ENCODE data around the gene VSTM4. TPM values are rescaled to one million over a fixed set of nuclear protein-coding genes. Genes with fewer than 3 reads are reported as not detected.

Gene VSTM4
- polyA plus RNA-seq, 1 of the 3 experiments (the other 2 are of a cell fraction), result 0.39 TPM

- Histone ChIP-seq H3K27ac (ENCODE audit: low read depth in 2 of 2, low read length in 1 of 2) (no peak overlapping the region), H3F3A (replicated peaks; ENCODE audit: insufficient read depth) (no peaks in the 10 kb centered on the region), H3K9me2 (no peaks in the 10 kb centered on the region), H2AFZ (ENCODE audit: low read depth) (no peak overlapping the region), H3K9ac (no peak overlapping the region), H3K4me1 (ENCODE audit: control insufficient read depth in 1 of 2, insufficient read depth in 2 of 2, low read depth in 1 of 2, low read length in 1 of 2) (peaks cover 0 to 2% of the 10 kb centered on the region in 2 experiments; a peak in 1 of 4 replicates), H3K4me2 (no peak overlapping the region), H3K4me3 (ENCODE audit: low read depth in 2 of 2, low read length in 1 of 2) (no peak overlapping the region), H3K9me3 (no peaks in the 10 kb centered on the region), H4K20me1 (ENCODE audit: insufficient read depth) (no peaks in the 10 kb centered on the region), H3K79me2 (ENCODE audit: insufficient read depth) (no peaks in the 10 kb centered on the region), H3K27me3 (ENCODE audit: insufficient read depth) (no peaks in the 10 kb centered on the region), H3K36me3 (replicated peaks in 1 of 2; ENCODE audit: control insufficient read depth in 1 of 2, insufficient read depth in 2 of 2, low read length in 1 of 2) (no peaks in the 10 kb centered on the region)
- ChIA-PET CTCF (interaction anchor here (1.1 to 1.5 kb wide), 2 partner anchors 10 to 12 kb away, joined by 3 to 4 read pairs; no protein-coding TSS in a partner anchor), POLR2A (no interaction called here)
- no peak for DNase-seq
- 27% methylated on average over 4 of the region's 4 CpGs for WGBS (ENCODE audit: low lambda C conversion rate)
- TF ChIP-seq, protein P1, sequence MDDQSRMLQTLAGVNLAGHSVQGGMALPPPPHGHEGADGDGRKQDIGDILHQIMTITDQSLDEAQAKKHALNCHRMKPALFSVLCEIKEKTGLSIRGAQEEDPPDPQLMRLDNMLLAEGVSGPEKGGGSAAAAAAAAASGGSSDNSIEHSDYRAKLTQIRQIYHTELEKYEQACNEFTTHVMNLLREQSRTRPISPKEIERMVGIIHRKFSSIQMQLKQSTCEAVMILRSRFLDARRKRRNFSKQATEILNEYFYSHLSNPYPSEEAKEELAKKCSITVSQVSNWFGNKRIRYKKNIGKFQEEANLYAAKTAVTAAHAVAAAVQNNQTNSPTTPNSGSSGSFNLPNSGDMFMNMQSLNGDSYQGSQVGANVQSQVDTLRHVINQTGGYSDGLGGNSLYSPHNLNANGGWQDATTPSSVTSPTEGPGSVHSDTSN (IDR thresholded peaks at IDR 0.05), result no peak
- TF ChIP-seq SMC3 (IDR thresholded peaks at IDR 0.05; ENCODE audit: low read depth, low read length), result no peak
- TF ChIP-seq, protein P2, sequence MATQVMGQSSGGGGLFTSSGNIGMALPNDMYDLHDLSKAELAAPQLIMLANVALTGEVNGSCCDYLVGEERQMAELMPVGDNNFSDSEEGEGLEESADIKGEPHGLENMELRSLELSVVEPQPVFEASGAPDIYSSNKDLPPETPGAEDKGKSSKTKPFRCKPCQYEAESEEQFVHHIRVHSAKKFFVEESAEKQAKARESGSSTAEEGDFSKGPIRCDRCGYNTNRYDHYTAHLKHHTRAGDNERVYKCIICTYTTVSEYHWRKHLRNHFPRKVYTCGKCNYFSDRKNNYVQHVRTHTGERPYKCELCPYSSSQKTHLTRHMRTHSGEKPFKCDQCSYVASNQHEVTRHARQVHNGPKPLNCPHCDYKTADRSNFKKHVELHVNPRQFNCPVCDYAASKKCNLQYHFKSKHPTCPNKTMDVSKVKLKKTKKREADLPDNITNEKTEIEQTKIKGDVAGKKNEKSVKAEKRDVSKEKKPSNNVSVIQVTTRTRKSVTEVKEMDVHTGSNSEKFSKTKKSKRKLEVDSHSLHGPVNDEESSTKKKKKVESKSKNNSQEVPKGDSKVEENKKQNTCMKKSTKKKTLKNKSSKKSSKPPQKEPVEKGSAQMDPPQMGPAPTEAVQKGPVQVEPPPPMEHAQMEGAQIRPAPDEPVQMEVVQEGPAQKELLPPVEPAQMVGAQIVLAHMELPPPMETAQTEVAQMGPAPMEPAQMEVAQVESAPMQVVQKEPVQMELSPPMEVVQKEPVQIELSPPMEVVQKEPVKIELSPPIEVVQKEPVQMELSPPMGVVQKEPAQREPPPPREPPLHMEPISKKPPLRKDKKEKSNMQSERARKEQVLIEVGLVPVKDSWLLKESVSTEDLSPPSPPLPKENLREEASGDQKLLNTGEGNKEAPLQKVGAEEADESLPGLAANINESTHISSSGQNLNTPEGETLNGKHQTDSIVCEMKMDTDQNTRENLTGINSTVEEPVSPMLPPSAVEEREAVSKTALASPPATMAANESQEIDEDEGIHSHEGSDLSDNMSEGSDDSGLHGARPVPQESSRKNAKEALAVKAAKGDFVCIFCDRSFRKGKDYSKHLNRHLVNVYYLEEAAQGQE (IDR thresholded peaks at IDR 0.05; ENCODE audit: low read depth, low read length), result no peak
- no peak for TF ChIP-seq RXRA (IDR thresholded peaks at IDR 0.05; ENCODE audit: borderline replicate concordance, low read depth)
- TF ChIP-seq CTCF (IDR thresholded peaks at IDR 0.05), result no peak
- no peak for TF ChIP-seq USF2 (IDR thresholded peaks at IDR 0.05; ENCODE audit: borderline replicate concordance, low read depth, low read length)
- no peak for TF ChIP-seq CHD2 (IDR thresholded peaks at IDR 0.05; ENCODE audit: low read length, partially characterized antibody)
- no peak for TF ChIP-seq FOXJ3 (CRISPR knock-in tag; IDR thresholded peaks at IDR 0.05)
- no peak for TF ChIP-seq EZH2phosphoT487 (IDR thresholded peaks at IDR 0.05; ENCODE audit: borderline replicate concordance, low read depth)
- no peak for TF ChIP-seq TAF1 (IDR thresholded peaks at IDR 0.05; ENCODE audit: borderline replicate concordance, low read depth, low read length)
- TF ChIP-seq TEAD4 (IDR thresholded peaks at IDR 0.05; ENCODE audit: borderline replicate concordance, insufficient read depth), result no peak
- no peak for TF ChIP-seq RFX5 (IDR thresholded peaks at IDR 0.05; ENCODE audit: low read length)
- TF ChIP-seq ELF1 (IDR thresholded peaks at IDR 0.05), result no peak
- no peak for TF ChIP-seq JUND (IDR thresholded peaks at IDR 0.05)
- no peak for TF ChIP-seq NFIC (IDR thresholded peaks at IDR 0.05; ENCODE audit: borderline replicate concordance)
- TF ChIP-seq, protein P3, sequence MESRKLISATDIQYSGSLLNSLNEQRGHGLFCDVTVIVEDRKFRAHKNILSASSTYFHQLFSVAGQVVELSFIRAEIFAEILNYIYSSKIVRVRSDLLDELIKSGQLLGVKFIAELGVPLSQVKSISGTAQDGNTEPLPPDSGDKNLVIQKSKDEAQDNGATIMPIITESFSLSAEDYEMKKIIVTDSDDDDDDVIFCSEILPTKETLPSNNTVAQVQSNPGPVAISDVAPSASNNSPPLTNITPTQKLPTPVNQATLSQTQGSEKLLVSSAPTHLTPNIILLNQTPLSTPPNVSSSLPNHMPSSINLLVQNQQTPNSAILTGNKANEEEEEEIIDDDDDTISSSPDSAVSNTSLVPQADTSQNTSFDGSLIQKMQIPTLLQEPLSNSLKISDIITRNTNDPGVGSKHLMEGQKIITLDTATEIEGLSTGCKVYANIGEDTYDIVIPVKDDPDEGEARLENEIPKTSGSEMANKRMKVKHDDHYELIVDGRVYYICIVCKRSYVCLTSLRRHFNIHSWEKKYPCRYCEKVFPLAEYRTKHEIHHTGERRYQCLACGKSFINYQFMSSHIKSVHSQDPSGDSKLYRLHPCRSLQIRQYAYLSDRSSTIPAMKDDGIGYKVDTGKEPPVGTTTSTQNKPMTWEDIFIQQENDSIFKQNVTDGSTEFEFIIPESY (IDR thresholded peaks at IDR 0.05; ENCODE audit: borderline replicate concordance, low read depth), result no peak
- no peak for TF ChIP-seq EP300 (IDR thresholded peaks at IDR 0.05; ENCODE audit: borderline replicate concordance in 1 of 2, low read depth in 1 of 2, low read length in 1 of 2)
- no peak for TF ChIP-seq TCF12 (IDR thresholded peaks at IDR 0.05)
- TF ChIP-seq, protein P4, sequence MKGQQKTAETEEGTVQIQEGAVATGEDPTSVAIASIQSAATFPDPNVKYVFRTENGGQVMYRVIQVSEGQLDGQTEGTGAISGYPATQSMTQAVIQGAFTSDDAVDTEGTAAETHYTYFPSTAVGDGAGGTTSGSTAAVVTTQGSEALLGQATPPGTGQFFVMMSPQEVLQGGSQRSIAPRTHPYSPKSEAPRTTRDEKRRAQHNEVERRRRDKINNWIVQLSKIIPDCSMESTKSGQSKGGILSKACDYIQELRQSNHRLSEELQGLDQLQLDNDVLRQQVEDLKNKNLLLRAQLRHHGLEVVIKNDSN (IDR thresholded peaks at IDR 0.05; ENCODE audit: borderline replicate concordance, low read depth), result no peak
- TF ChIP-seq RAD21 (IDR thresholded peaks at IDR 0.05; ENCODE audit: low read length), result no peak
These were observed 13.5 kb upstream of the VSTM4 start for GRCh38 chr10:49128854-49129253.
